Measurements from ENCODE around the gene ERG. TPM values are rescaled to one million over a fixed set of nuclear protein-coding genes. Genes with fewer than 3 reads are reported as not detected.

The ERG gene
- total RNA-seq, 1 donor from 2014 or later = 28.5 TPM

GRCh38 chr21:38493549-38494250 is 4.6 kb downstream of the ERG start:
- Histone ChIP-seq H3K36me3 (no peaks in the 10 kb centered on the region), H3K27ac (peak overlapping the region; percentile 77 to 84), H3K27me3 (no peaks in the 10 kb centered on the region), H3K4me1 (peaks cover 27 to 81% of the 10 kb centered on the region in 2 donors), H3K4me3 (no peak overlapping the region), H3K9me3 (no peaks in the 10 kb centered on the region)
- no peak for TF ChIP-seq CTCF (IDR thresholded peaks at IDR 0.05)
- intact Hi-C loops (cut with DNase I) = loop anchor here (5.0 kb wide), 1 partner anchor 111 kb away; no protein-coding TSS in a partner anchor
- no peak for DNase-seq (ENCODE audit: low spot score in 2 of 2)

- Histone ChIP-seq H3K4me1 (peaks cover 17 to 80% of the 10 kb centered on the region in 2 donors), H3K27ac (peak overlapping the region; percentile 77 to 84), H3K9me3 (no peaks in the 10 kb centered on the region), H3K36me3 (no peaks in the 10 kb centered on the region), H3K27me3 (no peaks in the 10 kb centered on the region), H3K4me3 (no peak overlapping the region)
- TF ChIP-seq CTCF (IDR thresholded peaks at IDR 0.05) = no peak
- intact Hi-C loops (cut with DNase I) = loop anchor here (5.0 kb wide), 1 partner anchor 110 kb away; no protein-coding TSS in a partner anchor
- no peak for DNase-seq (ENCODE audit: low spot score in 2 of 2)
Observed at GRCh38 chr21:38492007-38492406, 6.3 kb downstream of the ERG start.

- Histone ChIP-seq H3K36me3 (no peaks in the 10 kb centered on the region), H3K4me3 (no peak overlapping the region), H3K27me3 (no peaks in the 10 kb centered on the region), H3K4me1 (peaks cover 17 to 79% of the 10 kb centered on the region in 2 donors), H3K9me3 (no peaks in the 10 kb centered on the region), H3K27ac (peak overlapping the region; percentile 77 to 84)
- no peak for TF ChIP-seq CTCF (IDR thresholded peaks at IDR 0.05)
- intact Hi-C loops (cut with DNase I) = loop anchor here (5.0 kb wide), 1 partner anchor 109 kb away; no protein-coding TSS in a partner anchor
- no peak for DNase-seq (ENCODE audit: low spot score in 2 of 2)
Observed at GRCh38 chr21:38491536-38491935, 6.7 kb downstream of the ERG start.

GRCh38 chr21:38490411-38491020 is 7.8 kb downstream of the ERG start:
- Histone ChIP-seq H3K36me3 (no peaks in the 10 kb centered on the region), H3K4me3 (no peak overlapping the region), H3K9me3 (no peaks in the 10 kb centered on the region), H3K27ac (peak overlapping the region; percentile 77 to 84), H3K27me3 (no peaks in the 10 kb centered on the region), H3K4me1 (peaks cover 14 to 80% of the 10 kb centered on the region in 2 donors)
- intact Hi-C loops (cut with DNase I) = loop anchor here (5.0 kb wide), 1 partner anchor 108 kb away; no protein-coding TSS in a partner anchor
- DNase-seq (ENCODE audit: low spot score in 2 of 2) = no peak
- no peak for TF ChIP-seq CTCF (IDR thresholded peaks at IDR 0.05)

GRCh38 chr21:38489729-38490128 is 8.5 kb downstream of the ERG start:
- H3K4me3 ChIP-seq = no peak overlapping the region
- no peak for TF ChIP-seq CTCF (IDR thresholded peaks at IDR 0.05)
- intact Hi-C loops (cut with DNase I) = loop anchor here (5.0 kb wide), 2 partner anchors 107 to 318 kb away; partner anchors contain the start of gene ETS2
- H3K9me3 ChIP-seq = no peaks in the 10 kb centered on the region
- H3K4me1 ChIP-seq = peaks cover 7 to 72% of the 10 kb centered on the region in 2 donors
- H3K27ac ChIP-seq = peak overlapping the region; percentile 77 to 84
- DNase-seq (ENCODE audit: low spot score in 2 of 2) = no peak
- H3K36me3 ChIP-seq = no peaks in the 10 kb centered on the region
- no peaks in the 10 kb centered on the region for H3K27me3 ChIP-seq

Data from ascending aorta (tissue), 2 donors.